Measurements from ENCODE around the gene PPP1R3A.

PPP1R3A gene

DNA sequence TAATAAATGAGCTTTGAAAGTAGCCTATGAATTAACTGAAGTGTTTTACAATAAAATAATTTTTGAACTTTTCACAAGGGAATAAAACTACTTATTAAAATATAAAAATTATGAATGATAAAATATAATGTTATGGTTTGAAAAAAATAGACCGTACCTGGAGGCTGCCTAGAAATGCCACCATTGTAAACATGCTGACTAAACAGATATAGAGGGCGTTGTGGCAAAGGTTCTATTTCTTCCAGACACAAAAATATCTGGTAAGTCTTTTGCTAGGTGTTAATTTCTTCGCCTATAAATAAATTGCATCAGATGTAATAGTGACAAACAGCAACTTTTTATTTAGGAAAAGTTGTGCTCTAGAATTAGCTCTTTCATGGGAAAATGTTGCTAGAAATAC is 11.2 kb downstream of the PPP1R3A start:
- TF ChIP-seq ZNF274 (IDR thresholded peaks at IDR 0.05; ENCODE audit: low read depth, low read length), result no peak

DNA sequence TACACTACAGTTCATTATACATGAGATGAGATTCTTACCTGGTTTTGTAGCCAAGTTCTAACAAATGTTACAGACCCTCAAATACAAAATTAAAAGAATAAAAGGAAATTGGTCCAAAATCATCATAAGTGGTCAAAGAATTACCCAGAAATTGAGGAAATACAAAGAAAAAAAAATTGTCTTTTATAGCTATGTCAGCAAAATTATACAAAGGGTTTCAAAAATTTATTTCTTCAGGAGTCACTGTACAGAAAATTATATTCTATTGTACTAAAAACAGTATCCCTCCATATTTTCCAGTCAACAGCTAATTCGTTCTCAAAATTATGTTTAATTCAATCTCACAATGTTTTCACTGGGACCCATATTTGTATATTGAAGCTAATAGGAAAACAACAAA is 14.3 kb downstream of the PPP1R3A start:
- TF ChIP-seq ZNF274 (IDR thresholded peaks at IDR 0.05; ENCODE audit: low read depth, low read length), result no peak
- H3K4me3 ChIP-seq (ENCODE audit: low read length), result no peak overlapping the region

More for the DNA sequence above, 11.2 kb downstream of the PPP1R3A start:
- no peak overlapping the region for H3K4me3 ChIP-seq (ENCODE audit: low read length)

DNA sequence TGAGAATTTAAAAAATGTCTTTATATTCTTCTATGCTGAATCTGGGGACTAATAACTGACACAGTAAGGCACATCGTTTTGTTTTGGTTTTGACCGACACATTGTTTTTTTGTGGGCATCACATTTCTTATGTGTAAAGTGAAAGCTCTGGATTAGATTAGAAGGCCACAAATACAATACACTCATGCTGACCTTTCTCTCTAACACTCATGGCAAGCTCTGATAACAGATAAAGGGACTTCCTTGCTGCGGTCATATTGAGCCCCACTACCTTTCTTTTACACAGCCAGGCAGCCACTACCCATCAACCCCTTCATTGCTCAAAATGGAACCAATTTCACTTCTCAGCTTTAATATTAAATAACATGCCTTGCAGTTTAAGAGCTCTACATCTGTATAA is 26.0 kb downstream of the PPP1R3A start:
- H3K4me3 ChIP-seq (ENCODE audit: low read length), result no peak overlapping the region
- TF ChIP-seq ZNF274 (IDR thresholded peaks at IDR 0.05; ENCODE audit: low read depth, low read length), result no peak

DNA sequence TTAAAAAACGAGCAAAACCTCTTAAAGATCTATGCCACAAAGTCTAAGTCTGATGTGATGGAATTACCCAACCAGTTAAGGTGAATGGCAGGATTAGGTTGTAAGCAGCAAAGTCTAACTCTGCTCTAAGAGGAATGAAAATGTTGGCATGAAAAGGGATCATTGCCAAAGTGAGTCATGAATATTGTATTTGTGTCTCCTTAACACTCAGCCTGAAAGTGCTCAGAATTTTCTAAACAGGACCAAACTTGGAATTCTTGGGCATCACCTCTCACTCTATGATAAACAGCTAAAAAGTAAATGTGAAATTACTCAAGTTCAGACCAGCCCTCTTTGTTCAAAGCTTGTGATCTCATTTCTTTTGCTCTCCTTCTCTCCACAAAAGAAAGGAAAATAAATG is 27.0 kb downstream of the PPP1R3A start:
- TF ChIP-seq ZNF274 (IDR thresholded peaks at IDR 0.05; ENCODE audit: low read depth, low read length), result no peak
- no peak overlapping the region for H3K4me3 ChIP-seq (ENCODE audit: low read length)

DNA sequence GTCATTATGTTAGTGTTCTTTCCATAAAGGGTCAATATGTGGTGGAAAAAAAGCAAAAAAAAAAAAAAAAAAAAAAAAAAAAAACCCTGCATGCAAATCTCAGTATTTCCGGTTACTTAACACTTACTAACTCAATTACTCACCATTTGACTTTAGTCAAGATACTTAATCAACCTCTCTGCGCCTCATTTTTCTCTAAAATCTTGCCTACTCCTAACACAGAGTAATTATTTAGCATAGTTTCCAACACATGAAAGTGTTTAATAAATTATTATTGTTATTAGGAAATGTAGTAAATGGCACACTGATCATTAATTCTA is 27.8 kb downstream of the PPP1R3A start:
- TF ChIP-seq ZNF274 (IDR thresholded peaks at IDR 0.05; ENCODE audit: low read depth, low read length), result no peak
- H3K4me3 ChIP-seq (ENCODE audit: low read length), result no peak overlapping the region

DNA sequence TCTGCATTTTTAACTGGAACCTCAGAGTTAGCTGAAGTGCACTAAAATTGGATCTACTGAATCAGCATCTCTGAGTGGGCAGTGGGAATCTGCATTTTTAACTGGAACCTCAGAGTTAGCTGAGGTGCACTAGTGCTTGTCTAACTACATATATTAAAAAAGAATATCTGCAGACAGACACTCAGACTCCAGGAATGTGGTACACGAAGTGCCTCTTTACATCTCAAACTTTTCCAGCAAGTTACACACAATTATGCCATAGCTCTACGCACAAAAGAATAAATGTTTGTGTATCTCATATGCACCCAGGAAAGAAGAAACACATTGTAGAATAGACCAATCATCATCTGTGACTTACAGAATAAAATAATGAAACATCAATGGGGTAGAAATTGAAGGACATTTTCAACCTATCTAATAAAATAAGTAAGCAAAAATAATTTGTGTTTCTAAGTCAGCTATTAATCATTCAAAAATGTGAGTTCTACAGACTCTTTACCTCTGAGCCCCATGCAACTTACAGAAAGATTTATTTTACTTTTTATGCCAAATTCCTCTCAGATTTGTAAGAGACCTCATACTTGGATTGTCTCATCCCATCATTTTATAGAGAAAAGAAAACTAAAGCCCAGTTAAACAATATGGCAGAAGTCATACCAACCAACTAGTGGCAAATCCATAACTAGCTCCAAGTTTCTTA is 28.3 kb downstream of the PPP1R3A start:
- TF ChIP-seq ZNF274 (IDR thresholded peaks at IDR 0.05; ENCODE audit: low read depth, low read length), result no peak
- no peak overlapping the region for H3K4me3 ChIP-seq (ENCODE audit: low read length)

DNA sequence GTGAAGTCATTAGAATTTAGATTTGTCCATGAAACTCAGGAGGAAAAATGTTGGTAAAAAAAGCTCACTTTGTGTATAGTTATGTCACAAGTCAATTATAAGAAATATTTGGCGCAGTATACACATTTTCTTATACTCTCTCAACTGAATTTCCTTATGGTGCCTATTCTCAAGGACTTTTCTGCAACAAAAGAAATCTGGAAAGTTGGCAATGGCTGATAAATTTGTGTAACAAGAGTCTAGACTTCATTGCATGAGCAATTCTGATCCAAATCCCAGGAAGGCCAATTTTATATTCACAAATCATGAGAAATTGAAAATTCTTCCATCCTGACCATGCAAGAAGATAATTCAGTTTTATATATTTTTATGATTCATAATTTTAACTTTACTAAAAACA is 35.7 kb downstream of the PPP1R3A start:
- no peak overlapping the region for H3K4me3 ChIP-seq (ENCODE audit: low read length)
- TF ChIP-seq ZNF274 (IDR thresholded peaks at IDR 0.05; ENCODE audit: low read depth, low read length), result no peak

DNA sequence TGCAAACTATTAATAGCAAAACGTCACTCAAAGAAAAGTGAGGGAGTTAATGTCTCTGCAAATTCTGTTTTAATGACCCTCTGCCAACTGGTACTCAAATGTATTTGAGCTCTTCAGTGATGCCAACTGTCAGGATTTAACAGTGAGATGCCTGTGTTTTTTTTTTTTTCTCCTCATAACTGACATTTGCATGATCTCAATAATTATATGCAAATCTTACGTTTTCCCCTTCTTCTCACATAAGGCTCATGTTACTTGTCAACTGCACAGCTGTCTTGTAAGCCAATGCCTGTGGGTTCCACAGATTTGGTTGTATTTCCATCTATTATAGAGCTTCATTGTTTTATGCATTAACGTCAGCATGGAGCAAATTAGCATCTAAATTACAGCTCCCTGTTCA is 38.2 kb downstream of the PPP1R3A start:
- no peak for TF ChIP-seq ZNF274 (IDR thresholded peaks at IDR 0.05; ENCODE audit: low read depth, low read length)
- H3K4me3 ChIP-seq (ENCODE audit: low read length), result no peak overlapping the region

DNA sequence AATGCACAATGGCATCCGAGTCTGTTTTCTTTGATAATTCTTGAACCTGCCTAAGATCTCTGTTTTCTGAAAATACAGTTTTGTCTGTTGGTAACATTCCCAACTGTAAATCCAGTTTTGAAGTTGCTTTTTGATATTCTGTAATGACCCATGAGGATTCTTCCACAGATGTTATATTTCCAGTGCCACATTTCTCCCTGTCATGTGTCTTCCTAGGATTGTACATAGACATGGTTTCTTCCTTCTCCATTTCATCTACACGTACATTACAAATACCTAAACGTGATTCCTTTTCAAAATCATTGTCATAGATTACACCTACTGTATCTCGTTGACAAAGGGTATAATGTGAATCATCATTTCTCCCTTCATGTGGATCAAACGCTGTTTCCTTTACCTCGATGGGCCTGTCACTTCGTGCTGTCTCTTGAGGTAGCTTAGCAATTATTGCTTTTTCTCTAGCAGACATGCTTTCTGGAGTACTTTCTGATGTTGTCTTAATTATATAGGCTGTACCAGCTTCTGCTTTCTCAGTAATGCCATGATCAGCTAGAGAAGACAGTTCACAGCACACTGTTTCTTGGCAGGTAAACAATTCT is 40.3 kb downstream of the PPP1R3A start:
- no peak for TF ChIP-seq ZNF274 (IDR thresholded peaks at IDR 0.05; ENCODE audit: low read depth, low read length)

DNA sequence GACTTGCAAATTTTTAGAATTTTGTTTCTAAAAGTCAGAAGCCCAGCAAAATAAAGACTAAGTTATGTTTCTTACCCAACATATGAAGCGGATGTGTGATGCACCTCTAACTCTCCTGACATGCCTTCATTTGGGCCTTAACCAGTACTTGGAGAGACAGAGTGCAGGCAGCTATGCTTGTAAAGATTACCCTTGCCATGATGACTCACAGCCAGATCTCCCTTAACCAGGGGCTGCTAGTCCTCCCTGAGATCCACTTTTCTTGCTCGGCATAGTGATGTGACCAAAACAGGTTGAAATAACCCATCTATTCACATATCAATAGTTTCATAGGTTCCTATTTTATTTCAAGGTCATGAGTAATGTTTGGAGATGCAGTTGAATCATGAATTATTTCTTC is 43.6 kb downstream of the PPP1R3A start:
- H3K4me3 ChIP-seq (ENCODE audit: low read length), result no peak overlapping the region
- TF ChIP-seq ZNF274 (IDR thresholded peaks at IDR 0.05; ENCODE audit: low read depth, low read length), result no peak

More for the DNA sequence above, 40.3 kb downstream of the PPP1R3A start:
- no peak overlapping the region for H3K4me3 ChIP-seq (ENCODE audit: low read length)

DNA sequence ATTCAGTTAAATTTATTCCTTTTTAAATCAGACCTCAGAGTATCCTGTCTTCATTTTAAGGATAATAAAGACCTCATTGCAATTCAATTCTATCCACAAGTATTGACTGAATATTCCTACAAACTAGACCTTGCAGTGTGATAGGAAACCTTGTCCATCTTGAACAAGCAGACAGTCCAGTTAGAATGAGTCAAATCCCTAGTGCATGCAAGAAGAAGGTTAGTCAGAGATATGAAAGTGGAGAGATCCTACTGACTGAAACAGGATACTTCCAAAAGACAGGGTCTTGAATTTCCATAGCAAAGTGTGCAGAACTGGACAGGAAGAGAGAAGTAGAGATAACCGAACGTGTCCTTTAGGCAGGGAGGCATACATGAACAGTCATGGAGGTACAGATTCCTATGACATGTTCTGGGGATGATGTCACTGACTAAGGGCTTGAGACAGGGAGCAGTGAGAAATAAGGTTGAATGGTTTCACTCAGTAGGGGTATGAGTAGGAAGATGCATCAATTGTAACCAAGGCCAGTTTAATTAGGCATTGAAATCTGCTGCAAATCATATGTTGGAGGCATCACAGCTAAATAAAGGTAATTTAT is 45.2 kb downstream of the PPP1R3A start:
- no peak for TF ChIP-seq ZNF274 (IDR thresholded peaks at IDR 0.05; ENCODE audit: low read depth, low read length)
- no peak overlapping the region for H3K4me3 ChIP-seq (ENCODE audit: low read length)

DNA sequence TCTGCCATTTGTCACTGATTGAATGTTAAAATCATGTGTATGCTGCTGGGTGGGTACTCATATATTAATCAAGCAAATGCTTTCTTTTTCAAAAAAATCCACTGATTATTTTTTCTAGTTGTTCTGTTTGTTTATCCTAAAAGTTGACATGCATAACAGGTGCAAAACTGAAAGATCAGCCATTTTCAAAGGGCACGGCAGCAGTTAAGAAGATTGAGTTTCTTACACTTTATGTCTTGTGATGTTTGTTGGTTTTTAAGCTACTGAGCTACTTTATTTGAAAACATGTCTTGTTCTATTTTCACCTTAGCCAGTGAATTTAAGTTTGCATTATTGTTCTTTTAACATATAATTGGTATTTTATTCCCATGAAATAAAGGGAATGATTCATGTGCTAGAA is 45.8 kb downstream of the PPP1R3A start:
- TF ChIP-seq ZNF274 (IDR thresholded peaks at IDR 0.05; ENCODE audit: low read depth, low read length), result no peak
- H3K4me3 ChIP-seq (ENCODE audit: low read length), result no peak overlapping the region

DNA sequence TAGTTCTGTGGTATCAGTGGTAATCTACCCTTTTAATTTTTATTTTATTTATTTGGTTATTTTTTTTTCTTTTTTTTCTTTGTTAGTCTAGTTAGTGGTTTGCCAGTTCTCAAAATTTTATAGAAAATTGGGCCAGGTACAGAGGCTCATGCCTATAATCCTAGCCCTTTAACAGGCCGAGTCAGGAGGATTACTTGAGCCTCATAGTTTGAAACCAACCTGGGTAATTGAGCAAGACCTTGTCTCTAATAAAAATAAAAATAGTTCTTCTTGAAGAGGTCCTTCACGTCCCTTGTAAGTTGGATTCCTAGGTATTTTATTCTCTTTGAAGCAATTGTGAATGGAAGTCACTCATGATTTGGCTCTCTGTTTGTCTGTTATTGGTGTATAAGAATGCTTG is 51.5 kb downstream of the PPP1R3A start:
- no peak for TF ChIP-seq ZNF274 (IDR thresholded peaks at IDR 0.05; ENCODE audit: low read depth, low read length)
- H3K4me3 ChIP-seq (ENCODE audit: low read length), result no peak overlapping the region

DNA sequence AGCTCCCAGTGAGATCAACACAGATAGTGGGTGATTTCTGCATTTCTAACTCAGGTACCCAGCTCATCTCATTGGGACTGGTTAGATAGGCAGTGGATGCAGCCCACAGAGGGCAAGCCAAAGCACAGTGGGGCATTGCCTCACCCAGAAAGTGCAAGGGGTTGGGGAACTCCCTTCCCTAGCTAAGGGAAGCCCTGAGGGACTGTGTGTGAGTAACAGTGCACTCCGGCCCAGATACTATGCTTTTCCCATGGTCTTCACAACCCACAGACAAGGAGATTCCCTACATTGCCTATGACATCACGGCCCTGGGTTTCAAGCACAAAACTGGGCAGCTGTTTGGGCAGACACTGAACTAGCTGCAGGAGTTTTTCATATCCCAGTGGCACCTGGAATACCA is 62.8 kb downstream of the PPP1R3A start:
- TF ChIP-seq ZNF274 (IDR thresholded peaks at IDR 0.05; ENCODE audit: low read depth, low read length), result no peak
- no peak overlapping the region for H3K4me3 ChIP-seq (ENCODE audit: low read length)

DNA sequence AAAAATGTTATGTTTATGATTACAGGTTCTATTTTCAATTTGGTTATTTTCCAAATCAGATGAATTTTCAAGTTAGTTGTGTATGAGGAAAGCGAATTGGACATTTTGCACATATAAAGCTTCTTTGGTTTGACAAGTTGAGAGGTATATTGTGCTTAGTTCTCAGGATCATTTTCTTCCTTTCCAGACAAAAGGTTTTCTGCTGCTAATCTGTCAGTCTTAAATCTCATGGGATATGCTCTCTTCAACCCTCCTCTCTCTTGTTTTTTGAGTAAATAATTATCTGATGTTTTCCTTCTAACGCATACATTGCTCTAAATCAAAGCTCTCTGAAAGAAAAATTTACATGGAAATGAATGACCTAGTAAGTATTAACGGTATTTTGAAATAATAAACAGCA is 77.9 kb downstream of the PPP1R3A start:
- H3K4me3 ChIP-seq (ENCODE audit: low read length), result no peak overlapping the region
- TF ChIP-seq ZNF274 (IDR thresholded peaks at IDR 0.05; ENCODE audit: low read depth, low read length), result no peak
